ENCODE data around the gene SERPING1.

Gene SERPING1

DNA sequence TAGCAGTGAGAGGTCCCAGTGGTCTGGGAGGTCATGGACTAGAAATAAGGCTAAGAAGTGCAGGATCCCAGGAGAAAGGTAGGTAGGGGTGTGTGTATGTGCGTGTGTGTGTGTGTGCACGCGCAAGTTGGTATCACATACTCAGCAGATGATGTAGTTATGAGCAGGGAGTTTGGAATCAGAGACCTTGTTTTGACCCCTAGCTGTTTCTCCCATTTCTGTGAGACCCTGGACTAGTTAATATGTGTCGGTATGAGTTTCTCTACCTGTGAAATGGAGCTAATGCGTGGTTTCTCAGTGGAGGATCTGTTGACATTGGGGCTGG, 1.3 kb downstream of the SERPING1 start:
- DNase-seq = no peak

GRCh38 chr11:57599381-57599780, 1.9 kb downstream of the SERPING1 start:
- DNase-seq = no peak

DNA sequence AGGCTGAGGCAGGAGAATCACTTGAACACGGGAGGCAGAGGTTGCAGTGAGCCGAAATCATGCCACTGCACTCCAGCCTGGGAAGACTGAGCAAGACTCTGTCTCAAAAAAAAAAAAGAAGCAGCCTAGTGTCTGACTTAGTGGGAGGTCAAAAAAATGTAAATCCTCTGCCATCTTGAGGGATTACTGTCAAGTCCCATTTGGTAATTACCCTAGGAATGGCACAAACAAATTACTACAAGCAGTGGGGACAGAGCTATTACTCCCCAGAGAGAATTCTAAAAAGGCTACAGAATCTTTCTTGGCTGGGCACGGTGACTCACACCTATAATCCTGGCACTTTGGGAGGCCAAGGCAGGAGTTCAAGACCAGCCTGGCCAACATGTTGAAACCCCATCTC, 3.8 kb downstream of the SERPING1 start:
- no peak for DNase-seq

- DNase-seq = no peak
Observed at GRCh38 chr11:57604296-57605027, 7.0 kb downstream of the SERPING1 start.

DNA sequence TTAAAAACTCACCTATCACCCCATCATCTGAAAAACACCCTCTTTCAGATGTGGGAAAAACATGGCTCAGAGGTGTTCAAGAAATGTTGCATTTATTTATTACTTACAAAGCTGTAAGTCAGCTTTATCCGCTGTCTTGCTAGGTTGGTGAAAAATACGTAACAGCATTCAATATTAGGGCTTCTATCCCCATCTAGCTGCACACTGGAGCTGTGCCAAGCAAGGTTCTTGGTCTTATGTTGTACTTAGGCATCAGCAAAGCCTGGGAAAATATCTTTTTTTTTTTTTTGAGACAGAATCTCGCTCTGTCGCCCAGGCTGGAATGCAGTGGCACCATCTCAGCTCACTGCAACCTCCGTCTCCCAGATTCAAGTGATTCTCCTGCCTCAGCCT, 7.5 kb downstream of the SERPING1 start:
- no peak for DNase-seq

GRCh38 chr11:57610170-57610569, 12.7 kb downstream of the SERPING1 start:
- DNase-seq = no peak

- DNase-seq = no peak
Observed at GRCh38 chr11:57614234-57614772, 16.8 kb downstream of the SERPING1 start.

GRCh38 chr11:57615308-57615707, 17.8 kb downstream of the SERPING1 start:
- DNase-seq = no peak

DNA sequence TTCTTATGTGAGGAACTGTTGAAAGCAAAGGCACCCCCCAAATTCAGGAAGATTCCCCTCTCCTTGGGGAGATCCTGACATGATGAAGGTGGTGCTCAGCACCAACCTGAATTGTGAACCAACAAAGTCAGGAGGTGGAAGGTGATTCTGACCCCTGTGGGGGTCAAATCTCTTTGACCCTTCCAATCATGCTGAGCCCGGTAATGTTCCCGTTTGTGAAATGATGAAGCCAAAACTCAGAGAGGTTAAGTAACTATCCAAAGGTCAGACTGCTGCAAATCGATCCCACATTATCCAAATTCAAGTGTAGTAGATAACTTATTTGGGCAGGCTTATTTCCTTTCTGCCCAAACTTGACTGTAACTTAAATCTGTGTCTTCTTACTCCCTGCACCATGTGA, 19.1 kb downstream of the SERPING1 start:
- DNase-seq = no peak

- DNase-seq = no peak
Observed at GRCh38 chr11:57618438-57618837, 21.0 kb downstream of the SERPING1 start.

GRCh38 chr11:57619331-57619730, 21.8 kb downstream of the SERPING1 start:
- DNase-seq = no peak

- DNase-seq = no peak
Observed at GRCh38 chr11:57620467-57620866, 23.0 kb downstream of the SERPING1 start.

DNA sequence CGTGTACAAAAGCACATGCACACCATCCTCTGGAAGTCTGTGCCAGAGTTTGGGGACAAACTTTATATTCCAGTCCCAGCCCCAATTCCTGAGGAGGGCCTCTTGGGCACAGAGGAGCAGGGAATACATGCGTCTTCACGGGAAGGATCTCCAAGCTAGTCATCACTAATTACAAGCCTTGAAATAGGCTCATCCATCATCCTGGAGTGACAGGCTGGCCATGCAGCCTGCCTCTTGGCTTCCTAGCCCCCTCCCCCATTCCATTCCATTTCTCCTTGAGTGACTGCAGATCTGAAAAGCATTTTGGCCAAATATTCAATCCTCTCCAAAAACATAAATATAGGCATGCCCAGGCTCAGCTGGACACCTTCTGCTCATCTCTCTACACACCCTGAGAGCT, 24.8 kb downstream of the SERPING1 start:
- no peak for DNase-seq

GRCh38 chr11:57624864-57625263, 27.4 kb downstream of the SERPING1 start:
- DNase-seq = no peak

DNA sequence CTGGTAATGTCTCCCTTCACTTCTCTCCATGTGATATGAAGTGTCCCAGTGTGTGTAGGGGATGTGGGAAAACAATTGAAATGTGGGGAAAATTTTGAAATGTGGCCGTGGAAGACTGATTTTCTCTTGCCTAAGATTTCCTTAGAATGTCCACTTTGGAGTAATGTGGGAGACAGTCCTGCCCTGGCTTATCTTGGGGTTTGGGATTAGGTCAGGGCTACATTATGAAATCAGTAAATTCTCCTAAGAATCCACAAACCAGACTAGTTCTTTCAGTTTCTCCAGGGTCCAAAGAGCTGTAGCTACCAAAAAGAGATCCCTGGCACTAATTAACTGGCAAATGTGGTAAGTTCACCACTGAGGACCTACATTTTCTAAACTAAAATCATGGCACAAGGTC, 29.4 kb downstream of the SERPING1 start:
- DNase-seq = no peak

DNA sequence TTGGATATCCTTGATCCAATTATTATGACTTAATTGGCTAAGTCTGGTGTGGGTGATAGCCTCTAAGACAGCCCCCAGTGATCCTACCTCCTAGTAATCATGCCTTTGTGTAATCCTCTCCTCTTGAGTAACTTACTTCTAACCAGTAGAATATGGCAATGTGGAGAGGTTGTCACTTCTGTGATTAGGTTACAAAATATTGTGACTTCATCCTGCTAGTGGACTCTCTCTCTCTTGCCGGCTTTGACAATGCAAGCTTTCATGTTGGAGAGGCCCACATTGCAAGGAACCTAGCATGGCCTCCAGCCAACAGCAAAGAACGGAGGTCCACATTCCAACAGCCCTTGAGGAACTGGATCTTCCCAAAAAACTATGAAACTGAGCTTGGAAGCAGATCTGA, 32.7 kb downstream of the SERPING1 start:
- no peak for DNase-seq

DNA sequence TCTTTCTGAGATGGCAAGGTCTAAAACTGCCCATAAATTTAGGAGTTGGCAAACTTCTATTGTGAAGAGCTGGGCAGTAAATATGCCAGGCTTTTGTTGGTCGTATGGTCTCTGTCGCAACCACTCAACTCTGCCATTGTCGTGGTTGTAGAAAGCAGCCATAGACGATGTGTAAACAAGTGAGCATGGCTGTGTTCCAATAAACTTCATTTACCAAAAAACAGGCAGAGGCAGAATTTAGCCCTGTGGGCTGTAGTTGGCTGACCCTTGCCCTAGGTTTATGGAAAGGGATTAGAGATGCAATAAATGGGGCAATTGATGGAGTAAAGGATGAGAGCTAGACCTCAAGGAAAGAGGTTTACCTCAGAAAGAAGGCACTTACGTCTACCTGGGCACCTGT, 34.6 kb downstream of the SERPING1 start:
- DNase-seq = no peak

DNA sequence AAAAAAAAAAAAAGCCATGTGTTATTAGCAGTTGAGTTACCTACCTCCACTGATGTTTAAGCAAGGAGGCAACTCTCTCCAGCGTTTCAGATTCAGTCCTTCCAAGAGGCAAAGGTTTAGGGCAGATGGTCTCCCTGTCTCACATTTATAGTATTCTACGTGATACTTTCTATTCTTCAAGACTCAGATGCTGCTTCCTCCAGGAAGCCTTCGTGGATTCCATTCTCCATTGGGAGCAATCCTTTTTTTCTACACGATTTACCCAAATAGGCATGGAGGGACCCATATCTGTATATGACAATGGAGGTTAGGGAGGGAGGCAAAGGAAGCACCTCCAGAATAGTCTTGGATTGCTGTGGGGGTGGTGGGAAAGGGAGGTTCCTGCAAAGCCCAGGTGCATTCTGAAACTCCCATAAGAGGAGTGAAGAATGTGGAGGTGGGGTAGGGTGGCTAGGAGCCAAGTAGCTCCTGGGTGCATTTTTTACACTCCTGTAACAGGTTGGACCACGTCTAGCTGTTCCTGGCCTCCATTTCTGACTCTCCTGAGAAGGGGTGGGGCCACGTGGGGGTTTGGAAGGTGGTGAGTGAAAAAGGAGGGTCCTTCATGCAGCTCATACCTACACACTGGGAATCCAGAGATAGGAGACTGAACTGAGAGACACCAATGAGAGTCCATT, 36.0 kb downstream of the SERPING1 start:
- DNase-seq = no peak

DNA sequence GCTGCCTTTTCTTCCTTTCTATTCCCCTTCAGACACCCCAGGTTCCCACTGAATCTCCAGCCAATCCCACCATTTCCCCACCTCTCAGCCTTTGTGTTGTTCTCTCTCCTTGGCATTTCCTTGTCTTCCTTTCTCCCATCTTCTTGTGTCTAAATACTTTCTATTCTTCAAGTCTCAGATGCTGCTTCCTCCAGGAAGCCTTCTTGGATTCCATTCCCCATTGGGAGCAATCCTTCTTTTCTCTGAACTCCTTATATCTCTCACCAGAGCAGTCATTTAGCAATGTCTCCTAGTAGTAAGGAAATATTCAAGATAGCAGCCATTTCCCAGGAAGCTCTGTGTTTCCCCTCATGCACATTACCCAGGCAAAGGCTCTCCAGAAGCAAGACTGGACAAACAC, 36.8 kb downstream of the SERPING1 start:
- DNase-seq = no peak

GRCh38 chr11:57635246-57635645, 37.8 kb downstream of the SERPING1 start:
- no peak for DNase-seq

DNA sequence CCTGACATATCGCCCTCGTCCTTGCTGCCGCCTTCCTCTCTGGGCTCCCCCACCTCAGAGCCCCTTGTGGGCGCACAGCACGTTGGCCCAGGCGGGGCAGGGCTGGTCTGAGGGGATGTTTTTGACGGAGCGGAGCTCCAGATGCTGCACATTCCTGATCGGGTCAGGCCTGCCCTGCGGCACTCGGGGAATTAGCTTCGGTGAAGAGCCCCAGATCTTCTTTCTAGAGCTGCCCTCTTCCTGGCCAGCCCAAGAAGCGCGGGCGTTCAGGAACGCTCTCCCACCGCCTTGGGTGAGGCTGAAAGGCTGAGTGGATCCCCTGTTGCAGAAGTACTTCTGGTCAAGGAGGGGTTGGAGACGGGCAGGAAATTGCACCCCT, 40.1 kb downstream of the SERPING1 start:
- no peak for DNase-seq

DNA sequence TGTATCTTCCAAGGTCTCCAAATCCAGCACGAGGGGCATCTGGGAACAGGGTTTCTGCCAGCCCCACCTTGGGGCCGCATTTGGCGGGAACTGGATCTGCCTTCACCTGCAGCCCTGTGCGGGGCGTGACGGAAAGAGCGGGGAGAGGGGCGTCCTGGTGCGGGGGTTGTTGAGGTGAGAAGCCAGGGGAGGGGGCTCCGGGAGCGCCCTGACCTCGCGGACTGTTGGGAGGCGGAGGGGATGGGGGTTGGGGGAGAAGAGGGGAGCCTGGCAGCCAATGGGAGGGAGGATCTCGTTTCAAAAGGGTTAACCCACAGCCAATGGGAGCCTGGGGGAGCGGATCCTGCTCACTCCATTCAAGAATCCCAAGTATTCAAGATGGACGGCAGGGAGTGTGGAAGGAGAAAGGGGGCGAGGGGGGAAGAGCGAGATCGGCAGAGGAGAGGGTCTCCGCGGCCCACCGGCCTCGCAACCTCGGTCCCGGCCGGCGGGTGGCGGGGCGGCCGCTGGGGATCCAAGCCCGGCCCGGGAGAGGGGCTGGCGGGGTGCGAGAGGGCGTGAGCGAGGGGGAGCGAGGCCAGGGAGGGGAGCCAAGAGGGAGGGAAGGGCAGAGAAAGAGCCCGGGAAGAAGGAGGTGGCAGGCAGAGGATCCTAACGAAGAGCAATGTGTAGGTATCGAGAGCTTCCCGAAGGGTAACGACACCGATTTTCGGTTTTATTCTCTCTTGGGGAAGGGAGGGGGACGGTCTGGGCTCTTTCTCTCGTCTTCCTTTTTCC, 40.7 kb downstream of the SERPING1 start:
- DNase-seq = peak; percentile 41

GRCh38 chr11:57638811-57639320, 41.4 kb downstream of the SERPING1 start:
- no peak for DNase-seq

Data from NCI-H526 treated with DMSO at 0.1 percent for 48 hours (cell line).